K562 (cell line): ENCODE data around the gene GSTA3. TPM values are rescaled to one million over a fixed set of nuclear protein-coding genes. Genes with fewer than 3 reads are reported as not detected.
A peak's percentile ranks its signal among the peaks of the same experiment; 100 is the strongest.

ENCODE experiments used
- ELF4 ChIP-seq: fragments of 450-650 bp; formaldehyde crosslinking; IDR thresholded peaks from 2 replicates; pipeline ENCODE4 v1.4.0; 2022; ENCODE audit warnings: missing genetic modification characterization
- KLF13 ChIP-seq: fragments of 450-650 bp; IDR thresholded peaks from 2 replicates; pipeline ENCODE4 v1.6.1; 2016; ENCODE audit warnings: missing genetic modification characterization, low read depth, mild to moderate bottlenecking, missing compliant biosample characterization, moderate library complexity, borderline replicate concordance
- SMARCC2 ChIP-seq: fragments of 450-650 bp; IDR thresholded peaks from 2 replicates; pipeline ENCODE4 v1.6.1; 2017; ENCODE audit warnings: antibody characterized with exemption, moderate library complexity, mild to moderate bottlenecking, low read depth
- SMARCE1 ChIP-seq: fragments of 450-650 bp; IDR thresholded peaks from 2 replicates; pipeline ENCODE4 v1.7.1; 2016; ENCODE audit warnings: mild to moderate bottlenecking
- TEAD1 ChIP-seq, 2 experiments: fragments of 450-650 bp in 1 of 2; sonication (generic) in 1 of 2; formaldehyde crosslinking; IDR thresholded peaks; 2 replicates each; pipeline versions ENCODE4 v1.4.0 to v1.8.0; 2020 to 2022; ENCODE audit warnings: mild to moderate bottlenecking in 2 of 2, missing genetic modification reagents in 1 of 2
- TRIM24 ChIP-seq, 2 experiments: fragments of 450-650 bp; IDR thresholded peaks; 2 replicates each; pipeline ENCODE4 v1.6.1; 2016
- ZBTB49 ChIP-seq: sonication (generic); formaldehyde crosslinking; IDR thresholded peaks from 2 replicates; pipeline ENCODE4 v1.8.0; 2022; ENCODE audit warnings: missing genetic modification reagents, mild to moderate bottlenecking, borderline replicate concordance
- ZNF395 ChIP-seq: fragments of 200-800 bp; sonication (Bioruptor generic); IDR thresholded peaks from 2 replicates; pipeline ENCODE4 v1.6.1; 2017; ENCODE audit warnings: missing genetic modification characterization, missing compliant biosample characterization
- polyA plus RNA-seq, 8 experiments: library from polyadenylated mRNA; depleted of rRNA in 4 of 8; stranded (reverse) in 5 of 8; unstranded in 3 of 8; fragments of >200 nt; fragmentation: Nextera tagmentation in 2 of 8; fragmentation: Illumina TruSeq in 1 of 8; extraction: Ambion mirVana in 2 of 8; extraction: Trizol in 1 of 8; gene quantifications; 2 replicates each; pipeline versions ENCODE4 v1.2.1 to v1.2.3, GENCODE V29; 2011 to 2014; ENCODE audit warnings: inconsistent platforms in 1 of 8, missing spikeins in 1 of 8
- total RNA-seq, 7 experiments: library from RNA; depleted of rRNA in 6 of 7; stranded (reverse); fragments of >200 nt in 6 of 7; fragmentation: Illumina TruSeq in 2 of 7; extraction: Trizol in 2 of 7; gene quantifications; 2 replicates each; pipeline versions ENCODE4 v1.2.1 to v1.2.3, GENCODE V29; 2011 to 2021; ENCODE audit warnings: low replicate concordance in 1 of 7
- TF ChIP-seq, protein P1 (sequence below), 2 experiments: fragments of 450-650 bp; IDR thresholded peaks; 2 replicates each; pipeline ENCODE4 v1.6.1; 2016; ENCODE audit warnings: mild to moderate bottlenecking in 2 of 2, borderline replicate concordance in 1 of 2, low read depth in 1 of 2, moderate library complexity in 1 of 2

GSTA3 gene
- total and polyA plus RNA-seq, 9 of the 15 experiments (the other 6 are each of a cell fraction or from before 2014, with no cell fraction given): not detected

- TF ChIP-seq, protein P1, sequence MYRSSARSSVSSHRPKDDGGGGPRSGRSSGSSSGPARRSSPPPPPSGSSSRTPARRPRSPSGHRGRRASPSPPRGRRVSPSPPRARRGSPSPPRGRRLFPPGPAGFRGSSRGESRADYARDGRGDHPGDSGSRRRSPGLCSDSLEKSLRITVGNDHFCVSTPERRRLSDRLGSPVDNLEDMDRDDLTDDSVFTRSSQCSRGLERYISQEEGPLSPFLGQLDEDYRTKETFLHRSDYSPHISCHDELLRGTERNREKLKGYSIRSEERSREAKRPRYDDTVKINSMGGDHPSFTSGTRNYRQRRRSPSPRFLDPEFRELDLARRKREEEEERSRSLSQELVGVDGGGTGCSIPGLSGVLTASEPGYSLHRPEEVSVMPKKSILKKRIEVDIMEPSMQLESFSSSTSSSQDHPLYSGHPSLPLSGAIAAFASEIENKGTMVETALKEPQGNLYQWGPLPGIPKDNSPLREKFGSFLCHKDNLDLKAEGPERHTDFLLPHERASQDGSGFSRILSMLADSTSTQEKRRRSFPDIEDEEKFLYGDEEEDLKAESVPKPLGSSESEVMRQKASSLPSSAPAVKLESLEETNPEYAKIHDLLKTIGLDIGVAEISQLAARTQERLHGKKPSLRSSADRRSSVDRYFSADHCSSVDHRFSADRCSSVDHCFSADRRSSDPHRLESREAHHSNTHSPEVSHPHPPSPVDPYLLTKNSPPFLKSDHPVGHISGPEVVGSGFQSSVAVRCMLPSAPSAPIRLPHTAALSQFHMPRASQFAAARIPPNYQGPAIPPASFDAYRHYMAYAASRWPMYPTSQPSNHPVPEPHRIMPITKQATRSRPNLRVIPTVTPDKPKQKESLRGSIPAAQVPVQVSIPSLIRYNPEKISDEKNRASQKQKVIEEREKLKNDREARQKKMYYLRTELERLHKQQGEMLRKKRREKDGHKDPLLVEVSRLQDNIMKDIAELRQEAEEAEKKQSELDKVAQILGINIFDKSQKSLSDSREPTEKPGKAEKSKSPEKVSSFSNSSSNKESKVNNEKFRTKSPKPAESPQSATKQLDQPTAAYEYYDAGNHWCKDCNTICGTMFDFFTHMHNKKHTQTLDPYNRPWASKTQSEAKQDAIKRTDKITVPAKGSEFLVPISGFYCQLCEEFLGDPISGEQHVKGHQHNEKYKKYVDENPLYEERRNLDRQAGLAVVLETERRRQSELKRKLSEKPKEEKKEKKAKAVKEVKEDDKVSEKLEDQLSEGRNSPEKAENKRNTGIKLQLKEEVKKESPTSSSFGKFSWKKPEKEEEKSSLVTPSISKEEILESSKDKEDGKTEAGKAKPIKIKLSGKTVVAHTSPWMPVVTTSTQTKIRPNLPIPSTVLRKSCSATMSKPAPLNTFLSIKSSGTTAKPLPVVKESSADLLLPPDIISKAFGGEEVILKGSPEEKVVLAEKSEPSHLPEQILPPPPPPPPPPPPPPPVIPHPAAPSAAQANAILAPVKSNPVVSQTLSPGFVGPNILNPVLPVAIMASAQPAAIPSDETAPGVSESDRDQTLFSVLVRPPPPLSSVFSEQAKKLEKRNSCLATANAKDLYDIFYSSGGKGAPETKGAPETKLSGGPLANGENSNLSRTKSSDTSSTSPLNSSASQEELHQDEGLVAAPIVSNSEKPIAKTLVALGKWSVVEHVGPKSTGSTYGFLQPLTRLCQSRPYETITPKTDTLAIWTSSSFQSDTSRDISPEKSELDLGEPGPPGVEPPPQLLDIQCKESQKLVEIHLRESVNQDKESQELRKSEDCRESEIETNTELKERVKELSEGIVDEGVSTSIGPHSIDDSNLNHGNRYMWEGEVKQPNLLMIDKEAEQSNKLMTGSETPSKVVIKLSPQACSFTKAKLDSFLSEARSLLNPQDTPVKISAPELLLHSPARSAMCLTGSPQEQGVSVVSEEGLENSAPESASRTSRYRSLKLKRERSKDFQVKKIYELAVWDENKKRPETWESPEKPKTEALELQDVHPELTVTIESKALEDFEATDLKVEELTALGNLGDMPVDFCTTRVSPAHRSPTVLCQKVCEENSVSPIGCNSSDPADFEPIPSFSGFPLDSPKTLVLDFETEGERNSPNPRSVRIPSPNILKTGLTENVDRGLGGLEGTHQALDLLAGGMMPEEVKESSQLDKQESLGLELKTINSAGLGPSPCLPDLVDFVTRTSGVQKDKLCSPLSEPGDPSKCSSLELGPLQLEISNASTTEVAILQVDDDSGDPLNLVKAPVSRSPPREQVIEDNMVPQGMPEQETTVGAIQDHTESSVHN (IDR thresholded peaks at IDR 0.05; ENCODE audit: borderline replicate concordance in 1 of 2, low read depth in 1 of 2): peak in 1 of 2 experiments; percentile 56; a peak in 1 of 4 replicates
- TF ChIP-seq SMARCC2 (peak; percentile 82), SMARCE1 (peak; percentile 85), ZNF395 (CRISPR knock-in tag) (peak; percentile 70), KLF13 (tag) (no peak), TEAD1 (CRISPR knock-in tag; IDR thresholded peaks at IDR 0.05) (peak in 1 of 2 experiments; percentile 64; a peak in 1 of 4 replicates), TRIM24 (IDR thresholded peaks at IDR 0.05) (peak; percentile 92 to 93), ELF4 (CRISPR knock-in tag) (peak; percentile 68; the same call in 1 of the 2 replicates), ZBTB49 (CRISPR knock-in tag) (no peak)
Observed at GRCh38 chr6:52929321-52930164, 20.0 kb upstream of the GSTA3 start (continued).
